Right atrium auricular region (tissue), 2 donors: Measurements from ENCODE around the gene F2RL2. TPM values are rescaled to one million over a fixed set of nuclear protein-coding genes. Genes with fewer than 3 reads are reported as not detected.
"Not testable (repeated sequence)": the region's sequence is repeated elsewhere in the genome, so short reads cannot be mapped to it uniquely, and the experiment has no call there.

Experiments used
- DNase-seq: peaks from one replicate; pipeline ENCODE4 v3.0.0-alpha.2; 2019; ENCODE audit warnings: low spot score
- H3K27ac ChIP-seq, 2 donors: fragments of 200-600 bp; sonication (generic); 1 replicate in 1 of 2; 2 replicates in 1 of 2; pipeline ENCODE4 v1.5.1; 2016 to 2019
- H3K27me3 ChIP-seq, 2 donors: fragments of 200-600 bp; sonication (generic); one replicate each; pipeline versions ENCODE4 v1.5.1 to v1.6.0; 2017 to 2019
- H3K36me3 ChIP-seq: fragments of 200-600 bp; sonication (generic); one replicate; pipeline ENCODE4 v1.5.1; 2016
- H3K4me1 ChIP-seq, 2 donors: fragments of 200-600 bp; sonication (generic); one replicate each; pipeline versions ENCODE4 v1.5.1 to v1.6.0; 2017 to 2019
- H3K4me3 ChIP-seq, 2 donors: fragments of 200-600 bp; sonication (generic); 1 replicate in 1 of 2; 2 replicates in 1 of 2; pipeline ENCODE4 v1.5.1; 2017 to 2019; ENCODE audit warnings: mild to moderate bottlenecking in 1 of 2, moderate library complexity in 1 of 2
- H3K9me3 ChIP-seq, 2 donors: fragments of 200-600 bp; sonication (generic); one replicate each; pipeline ENCODE4 v1.5.1; 2019
- total RNA-seq, 2 donors: library from RNA; depleted of rRNA; stranded (reverse); fragments of >200 nt; gene quantifications; one replicate each; pipeline ENCODE4 v1.1.0, GENCODE V29; 2016
- TF ChIP-seq, protein P1 (sequence below), 2 donors: fragments of 200-600 bp; sonication (generic); IDR thresholded peaks; one replicate each; pipeline ENCODE4 v1.5.1; 2019; ENCODE audit warnings: antibody characterized with exemption in 2 of 2

Gene F2RL2
- total RNA-seq, 2 donors from 2014 or later = 0.44 to 3.7 TPM

- no peaks in the 10 kb centered on the region for H3K36me3 ChIP-seq
- H3K4me3 ChIP-seq = no peak overlapping the region
- H3K4me1 ChIP-seq = no peaks in the 10 kb centered on the region
- TF ChIP-seq, protein P1, sequence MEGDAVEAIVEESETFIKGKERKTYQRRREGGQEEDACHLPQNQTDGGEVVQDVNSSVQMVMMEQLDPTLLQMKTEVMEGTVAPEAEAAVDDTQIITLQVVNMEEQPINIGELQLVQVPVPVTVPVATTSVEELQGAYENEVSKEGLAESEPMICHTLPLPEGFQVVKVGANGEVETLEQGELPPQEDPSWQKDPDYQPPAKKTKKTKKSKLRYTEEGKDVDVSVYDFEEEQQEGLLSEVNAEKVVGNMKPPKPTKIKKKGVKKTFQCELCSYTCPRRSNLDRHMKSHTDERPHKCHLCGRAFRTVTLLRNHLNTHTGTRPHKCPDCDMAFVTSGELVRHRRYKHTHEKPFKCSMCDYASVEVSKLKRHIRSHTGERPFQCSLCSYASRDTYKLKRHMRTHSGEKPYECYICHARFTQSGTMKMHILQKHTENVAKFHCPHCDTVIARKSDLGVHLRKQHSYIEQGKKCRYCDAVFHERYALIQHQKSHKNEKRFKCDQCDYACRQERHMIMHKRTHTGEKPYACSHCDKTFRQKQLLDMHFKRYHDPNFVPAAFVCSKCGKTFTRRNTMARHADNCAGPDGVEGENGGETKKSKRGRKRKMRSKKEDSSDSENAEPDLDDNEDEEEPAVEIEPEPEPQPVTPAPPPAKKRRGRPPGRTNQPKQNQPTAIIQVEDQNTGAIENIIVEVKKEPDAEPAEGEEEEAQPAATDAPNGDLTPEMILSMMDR (IDR thresholded peaks at IDR 0.05) = no peak
- DNase-seq = no peak
- no peaks in the 10 kb centered on the region for H3K27me3 ChIP-seq
- no peaks in the 10 kb centered on the region for H3K9me3 ChIP-seq
- H3K27ac ChIP-seq = no peak overlapping the region
Measured at GRCh38 chr5:76610196-76610595, 13.0 kb downstream of the F2RL2 start.

- H3K36me3 ChIP-seq = no peaks in the 10 kb centered on the region
Measured at GRCh38 chr5:76608833-76609232, 14.4 kb downstream of the F2RL2 start.

DNA sequence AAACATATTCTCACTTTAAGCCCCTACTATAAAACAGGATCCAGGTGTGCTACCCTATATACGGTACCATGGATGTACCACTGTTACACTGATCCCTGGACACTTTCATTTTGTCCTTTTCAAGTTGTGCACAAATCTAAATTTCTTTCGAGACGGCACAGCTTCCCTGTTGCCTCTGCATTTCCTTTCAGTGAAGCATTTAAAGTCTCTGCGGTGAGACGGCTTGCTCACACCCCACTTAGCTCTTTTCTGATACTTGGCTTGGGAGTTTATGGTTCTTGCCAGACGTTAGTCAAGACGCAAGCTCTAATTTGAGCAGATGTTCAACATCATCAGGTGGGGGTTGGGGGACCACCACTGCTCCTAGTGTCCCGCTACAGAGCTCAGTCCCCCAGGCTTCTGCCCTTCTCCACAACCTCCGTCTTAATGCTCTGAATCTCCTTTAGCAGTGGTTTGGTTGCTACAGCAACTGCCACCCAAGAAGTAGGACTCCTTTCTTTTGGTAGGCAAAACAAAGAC is 15.8 kb downstream of the F2RL2 start:
- DNase-seq = no peak
- no peaks in the 10 kb centered on the region for H3K27me3 ChIP-seq
- H3K27ac ChIP-seq = no peak overlapping the region
- no peaks in the 10 kb centered on the region for H3K4me1 ChIP-seq
- no peak overlapping the region for H3K4me3 ChIP-seq
- no peaks in the 10 kb centered on the region for H3K36me3 ChIP-seq
- TF ChIP-seq, protein P1 (IDR thresholded peaks at IDR 0.05) = no peak
- H3K9me3 ChIP-seq = no peaks in the 10 kb centered on the region

More at GRCh38 chr5:76608833-76609232, 14.4 kb downstream of the F2RL2 start:
- H3K27ac ChIP-seq = no peak overlapping the region
- TF ChIP-seq, protein P1 (IDR thresholded peaks at IDR 0.05) = no peak
- DNase-seq = no peak
- H3K27me3 ChIP-seq = no peaks in the 10 kb centered on the region
- H3K4me3 ChIP-seq = no peak overlapping the region
- H3K9me3 ChIP-seq = no peaks in the 10 kb centered on the region
- no peaks in the 10 kb centered on the region for H3K4me1 ChIP-seq

DNA sequence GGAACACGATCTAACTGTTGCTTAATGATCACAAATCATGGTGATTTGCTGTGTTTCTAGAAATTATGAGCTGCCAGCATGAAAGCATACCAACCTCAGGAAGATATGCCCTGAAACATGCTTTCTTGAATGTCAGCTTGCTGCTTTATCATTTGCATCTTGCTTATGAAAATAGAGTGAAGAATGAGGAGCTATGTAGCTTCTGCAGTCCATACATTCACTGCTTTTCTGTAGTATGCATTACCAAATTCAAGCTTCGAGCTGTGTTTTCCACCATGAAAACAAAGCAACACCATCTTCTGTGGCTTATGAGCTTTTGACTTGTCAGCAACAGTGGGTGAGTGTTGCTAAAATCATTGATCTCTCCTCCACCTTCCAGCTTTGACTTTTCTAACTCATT is 16.5 kb downstream of the F2RL2 start:
- no peak overlapping the region for H3K27ac ChIP-seq
- no peak for DNase-seq
- H3K36me3 ChIP-seq = no peaks in the 10 kb centered on the region
- TF ChIP-seq, protein P1 (IDR thresholded peaks at IDR 0.05) = no peak
- no peaks in the 10 kb centered on the region for H3K9me3 ChIP-seq
- H3K4me1 ChIP-seq = no peaks in the 10 kb centered on the region
- H3K27me3 ChIP-seq = no peaks in the 10 kb centered on the region
- no peak overlapping the region for H3K4me3 ChIP-seq

DNA sequence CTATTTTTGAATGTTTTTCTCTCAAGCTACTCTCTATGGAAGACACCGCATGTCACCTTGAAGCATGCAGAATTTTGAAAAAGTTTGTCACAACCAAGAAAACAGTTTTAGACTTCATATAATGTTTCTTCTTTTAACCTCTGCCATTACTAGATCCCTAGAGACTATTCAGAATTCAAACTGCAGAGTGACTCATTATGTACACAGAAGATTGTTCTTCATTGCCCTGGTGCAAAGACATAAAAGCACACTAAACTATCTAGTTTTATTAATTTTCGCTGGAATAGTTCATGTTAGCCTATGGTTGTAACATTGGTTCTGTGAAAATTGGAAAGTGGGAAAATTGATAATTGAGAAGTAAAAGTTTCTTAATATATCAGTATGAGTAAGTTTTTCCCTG is 18.4 kb downstream of the F2RL2 start:
- no peak overlapping the region for H3K4me3 ChIP-seq
- no peaks in the 10 kb centered on the region for H3K27me3 ChIP-seq
- TF ChIP-seq, protein P1 (IDR thresholded peaks at IDR 0.05) = no peak
- no peaks in the 10 kb centered on the region for H3K4me1 ChIP-seq
- no peak for DNase-seq
- no peaks in the 10 kb centered on the region for H3K9me3 ChIP-seq
- H3K36me3 ChIP-seq = no peaks in the 10 kb centered on the region
- H3K27ac ChIP-seq = no peak overlapping the region

- H3K9me3 ChIP-seq, DNase-seq, H3K4me3 ChIP-seq, H3K27ac ChIP-seq, H3K4me1 ChIP-seq, H3K36me3 ChIP-seq, H3K27me3 ChIP-seq: not testable (repeated sequence)
Measured at GRCh38 chr5:76603991-76604390, 19.2 kb downstream of the F2RL2 start.
